Fibroblast of lung (primary cell): ENCODE results near the gene NHERF1. TPM values are rescaled to one million over a fixed set of nuclear protein-coding genes. Genes with fewer than 3 reads are reported as not detected.

Source experiments
- DNase-seq, 2 donors: peaks; one replicate each; pipeline versions ENCODE4 v3.0.0 to v3.0.0-alpha.2; 2010; ENCODE audit warnings: low read depth in 2 of 2
- H2AFZ ChIP-seq: 2 replicates; pipeline ENCODE4 v1.5.1; 2012; ENCODE audit warnings: low read length, control low read depth, inconsistent platforms
- H3K27ac ChIP-seq: 2 replicates; pipeline ENCODE4 v1.5.1; 2011; ENCODE audit warnings: low read length, control low read depth; ENCODE audit not compliant: insufficient read depth
- H3K27me3 ChIP-seq: 2 replicates; pipeline ENCODE4 v1.5.1; 2011; ENCODE audit warnings: mild to moderate bottlenecking, low read length; ENCODE audit not compliant: control insufficient read depth, insufficient read depth
- H3K36me3 ChIP-seq: 2 replicates; pipeline ENCODE4 v1.5.1; 2011; ENCODE audit warnings: low read length; ENCODE audit not compliant: control insufficient read depth, insufficient read depth
- H3K4me1 ChIP-seq: 2 replicates; pipeline ENCODE4 v1.5.1; 2011; ENCODE audit warnings: low read length; ENCODE audit not compliant: control insufficient read depth, insufficient read depth; ENCODE audit errors: extremely low read depth
- H3K4me2 ChIP-seq: 2 replicates; pipeline ENCODE4 v1.5.1; 2011; ENCODE audit warnings: low read length, control low read depth; ENCODE audit not compliant: insufficient read depth; ENCODE audit errors: extremely low read depth
- H3K4me3 ChIP-seq, 4 experiments: fragments of 200-600 bp in 1 of 4; sonication (generic) in 1 of 4; replicated peaks in 1 of 4; 2 replicates each; pipeline ENCODE4 v1.5.1; 2011 to 2016; ENCODE audit warnings: low read length in 4 of 4, low read depth in 3 of 4, mild to moderate bottlenecking in 3 of 4, control low read depth in 2 of 4, inconsistent platforms in 1 of 4, mixed read lengths in 1 of 4; ENCODE audit not compliant: insufficient read depth in 1 of 4; ENCODE audit errors: control extremely low read depth in 1 of 4
- H3K79me2 ChIP-seq: 2 replicates; pipeline ENCODE4 v1.5.1; 2012; ENCODE audit warnings: mild to moderate bottlenecking, low read length, inconsistent platforms; ENCODE audit not compliant: control insufficient read depth, insufficient read depth
- H3K9ac ChIP-seq: 2 replicates; pipeline ENCODE4 v1.5.1; 2011; ENCODE audit warnings: mild to moderate bottlenecking, low read length, control low read depth; ENCODE audit not compliant: insufficient read depth
- H3K9me3 ChIP-seq: 2 replicates; pipeline ENCODE4 v1.5.1; 2012; ENCODE audit warnings: low read depth, low read length; ENCODE audit not compliant: control insufficient read depth, insufficient read depth
- H4K20me1 ChIP-seq: 2 replicates; pipeline ENCODE4 v1.5.1; 2011; ENCODE audit warnings: low read length; ENCODE audit not compliant: control insufficient read depth, insufficient read depth; ENCODE audit errors: extremely low read depth
- EZH2 ChIP-seq: IDR thresholded peaks from 2 replicates; pipeline ENCODE4 v1.5.1; 2012; ENCODE audit warnings: low read length, control low read depth, mild to moderate bottlenecking; ENCODE audit errors: missing control alignments
- polyA plus RNA-seq, 2 donors: library from polyadenylated mRNA; depleted of rRNA in 1 of 2; stranded (reverse) in 1 of 2; unstranded in 1 of 2; fragments of >200 nt; gene quantifications; 2 replicates each; pipeline ENCODE4 v1.2.1, GENCODE V29; 2011 to 2012; ENCODE audit warnings: missing spikeins in 1 of 2
- total RNA-seq: library from RNA; depleted of rRNA; stranded (reverse); fragments of >200 nt; gene quantifications from 2 replicates; pipeline ENCODE4 v1.2.1, GENCODE V29; 2014
- TF ChIP-seq, protein P1 (sequence below), 2 donors: IDR thresholded peaks in 1 of 2; conservative IDR thresholded peaks in 1 of 2; 1 replicate in 1 of 2; 2 replicates in 1 of 2; pipeline ENCODE4 v1.5.1; 2011 to 2012; ENCODE audit warnings: low read length in 2 of 2, control low read depth in 1 of 2, inconsistent platforms in 1 of 2, low read depth in 1 of 2, mild to moderate bottlenecking in 1 of 2

Gene NHERF1
- total and polyA plus RNA-seq, 2 donors (not counting 1 experiment from before 2014, with no cell fraction given), result 10.2 to 13.9 TPM

GRCh38 chr17:74782571-74782970 lies 34.1 kb downstream of the NHERF1 start:
- no peaks in the 10 kb centered on the region for H3K27me3 ChIP-seq
- no peak overlapping the region for H3K27ac ChIP-seq
- H3K4me2 ChIP-seq, result no peak overlapping the region
- no peaks in the 10 kb centered on the region for H3K79me2 ChIP-seq
- no peak for TF ChIP-seq EZH2
- H3K36me3 ChIP-seq, result no peaks in the 10 kb centered on the region
- H3K9me3 ChIP-seq, result no peaks in the 10 kb centered on the region
- H3K4me3 ChIP-seq, result no peak overlapping the region
- no peaks in the 10 kb centered on the region for H3K4me1 ChIP-seq
- no peak for DNase-seq
- H4K20me1 ChIP-seq, result no peaks in the 10 kb centered on the region
- no peak overlapping the region for H3K9ac ChIP-seq
- no peak overlapping the region for H2AFZ ChIP-seq

- H2AFZ ChIP-seq, result no peak overlapping the region
- H3K79me2 ChIP-seq, result no peaks in the 10 kb centered on the region
- no peaks in the 10 kb centered on the region for H3K27me3 ChIP-seq
- DNase-seq, result no peak
- H3K36me3 ChIP-seq, result peaks cover 3% of the 10 kb centered on the region
- no peak overlapping the region for H3K4me2 ChIP-seq
- no peak for TF ChIP-seq EZH2
- TF ChIP-seq, protein P1, sequence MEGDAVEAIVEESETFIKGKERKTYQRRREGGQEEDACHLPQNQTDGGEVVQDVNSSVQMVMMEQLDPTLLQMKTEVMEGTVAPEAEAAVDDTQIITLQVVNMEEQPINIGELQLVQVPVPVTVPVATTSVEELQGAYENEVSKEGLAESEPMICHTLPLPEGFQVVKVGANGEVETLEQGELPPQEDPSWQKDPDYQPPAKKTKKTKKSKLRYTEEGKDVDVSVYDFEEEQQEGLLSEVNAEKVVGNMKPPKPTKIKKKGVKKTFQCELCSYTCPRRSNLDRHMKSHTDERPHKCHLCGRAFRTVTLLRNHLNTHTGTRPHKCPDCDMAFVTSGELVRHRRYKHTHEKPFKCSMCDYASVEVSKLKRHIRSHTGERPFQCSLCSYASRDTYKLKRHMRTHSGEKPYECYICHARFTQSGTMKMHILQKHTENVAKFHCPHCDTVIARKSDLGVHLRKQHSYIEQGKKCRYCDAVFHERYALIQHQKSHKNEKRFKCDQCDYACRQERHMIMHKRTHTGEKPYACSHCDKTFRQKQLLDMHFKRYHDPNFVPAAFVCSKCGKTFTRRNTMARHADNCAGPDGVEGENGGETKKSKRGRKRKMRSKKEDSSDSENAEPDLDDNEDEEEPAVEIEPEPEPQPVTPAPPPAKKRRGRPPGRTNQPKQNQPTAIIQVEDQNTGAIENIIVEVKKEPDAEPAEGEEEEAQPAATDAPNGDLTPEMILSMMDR (conservative IDR thresholded peaks at IDR 0.05 in 1 of 2, IDR thresholded peaks at IDR 0.05 in 1 of 2; ENCODE audit: low read depth in 1 of 2, low read length in 2 of 2), result no peak
- no peak overlapping the region for H3K4me3 ChIP-seq
- H3K9me3 ChIP-seq, result no peaks in the 10 kb centered on the region
- H3K9ac ChIP-seq, result no peak overlapping the region
- no peaks in the 10 kb centered on the region for H3K4me1 ChIP-seq
- no peak overlapping the region for H3K27ac ChIP-seq
- H4K20me1 ChIP-seq, result no peaks in the 10 kb centered on the region
Measured at GRCh38 chr17:74784125-74784810, 35.8 kb downstream of the NHERF1 start.

DNA sequence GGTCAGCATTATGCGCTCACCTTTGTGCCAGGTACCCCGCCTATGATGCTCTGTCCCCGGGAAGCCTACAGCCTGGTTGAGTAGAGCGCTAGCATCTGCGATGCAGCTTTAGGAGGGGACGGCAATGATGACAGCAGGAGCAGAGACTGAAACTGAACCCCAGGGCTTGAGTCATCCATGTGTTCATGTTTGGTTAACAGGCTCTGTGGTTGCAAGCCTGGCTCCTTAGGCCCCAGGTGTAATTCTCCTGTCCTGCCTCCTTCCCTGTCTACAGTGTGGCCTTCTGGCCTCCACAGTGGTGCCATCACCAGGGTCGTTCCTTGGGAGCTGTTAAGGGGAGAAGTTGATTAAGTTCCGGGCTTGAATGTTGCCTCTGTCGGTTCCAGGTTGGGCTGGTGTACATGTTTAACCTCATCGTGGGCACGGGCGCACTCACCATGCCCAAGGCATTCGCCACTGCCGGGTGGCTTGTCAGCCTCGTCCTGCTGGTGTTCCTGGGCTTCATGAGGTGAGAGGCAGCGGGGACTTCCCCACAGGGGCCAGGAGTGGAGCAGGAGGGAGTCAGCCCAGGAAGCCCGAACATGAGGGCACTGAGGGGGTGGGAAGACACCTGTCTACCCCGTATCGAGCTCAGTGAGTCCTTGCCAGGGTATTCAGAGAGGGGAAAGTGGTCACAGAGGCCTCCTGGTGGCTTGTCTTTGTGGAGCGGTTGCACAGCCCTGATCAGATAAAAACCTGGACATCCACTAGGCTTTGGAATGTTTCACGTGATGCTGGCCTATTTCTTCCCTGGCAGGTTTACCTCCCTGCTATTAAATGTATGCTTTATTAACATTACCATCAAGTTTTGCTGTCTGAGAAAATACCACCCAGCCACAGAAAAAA lies 36.9 kb downstream of the NHERF1 start:
- DNase-seq, result no peak
- no peak overlapping the region for H3K4me3 ChIP-seq
- H3K27me3 ChIP-seq, result no peaks in the 10 kb centered on the region
- no peak overlapping the region for H3K4me2 ChIP-seq
- no peaks in the 10 kb centered on the region for H3K79me2 ChIP-seq
- H2AFZ ChIP-seq, result no peak overlapping the region
- H3K36me3 ChIP-seq, result peaks cover 3% of the 10 kb centered on the region
- no peak overlapping the region for H3K9ac ChIP-seq
- no peaks in the 10 kb centered on the region for H4K20me1 ChIP-seq
- no peaks in the 10 kb centered on the region for H3K9me3 ChIP-seq
- no peak overlapping the region for H3K27ac ChIP-seq
- H3K4me1 ChIP-seq, result no peaks in the 10 kb centered on the region
- no peak for TF ChIP-seq EZH2
- TF ChIP-seq, protein P1 (conservative IDR thresholded peaks at IDR 0.05 in 1 of 2, IDR thresholded peaks at IDR 0.05 in 1 of 2; ENCODE audit: low read depth in 1 of 2, low read length in 2 of 2), result no peak
